NOMO-1 (cell line): ENCODE data around the gene NDUFAF8.

Source experiments
- DNase-seq, 2 experiments: peaks; one replicate each; lab custom pipeline; 2025; ENCODE audit not compliant: unreplicated experiment in 2 of 2; lab: John Stamatoyannopoulos, UW

The NDUFAF8 gene

GRCh38 chr17:81238815-81239713, at the start of gene NDUFAF8, which contains the start of gene TEPSIN:
Gene NDUFAF8 (plus strand): TSS chr17:81239318. CDS start chr17:81239364, 46 bp downstream.
Gene TEPSIN (minus strand): TSS chr17:81239055. CDS start chr17:81239033, 22 bp downstream.
- DNase-seq: peak; percentile 100

GRCh38 chr17:81189670-81190530, 49.2 kb upstream of the NDUFAF8 start:
- DNase-seq: no peak

- DNase-seq: no peak
Measured at GRCh38 chr17:81190591-81190990, 48.5 kb upstream of the NDUFAF8 start.

- no peak for DNase-seq
Measured at GRCh38 chr17:81191116-81191515, 48.0 kb upstream of the NDUFAF8 start.

- no peak for DNase-seq
Measured at GRCh38 chr17:81191646-81192045, 47.5 kb upstream of the NDUFAF8 start.

GRCh38 chr17:81192386-81193050, 46.6 kb upstream of the NDUFAF8 start:
- DNase-seq: no peak

- DNase-seq: no peak
Measured at GRCh38 chr17:81193051-81193410, 46.1 kb upstream of the NDUFAF8 start.

GRCh38 chr17:81193470-81194224, 45.5 kb upstream of the NDUFAF8 start:
- no peak for DNase-seq

- DNase-seq: no peak
Measured at GRCh38 chr17:81194225-81194760, 44.8 kb upstream of the NDUFAF8 start.

GRCh38 chr17:81194941-81195901, 43.9 kb upstream of the NDUFAF8 start:
- no peak for DNase-seq

GRCh38 chr17:81195941-81196495, 43.1 kb upstream of the NDUFAF8 start:
- no peak for DNase-seq

GRCh38 chr17:81196505-81197408, 42.4 kb upstream of the NDUFAF8 start:
- DNase-seq: no peak

- DNase-seq: no peak
Measured at GRCh38 chr17:81197409-81197795, 41.7 kb upstream of the NDUFAF8 start.

GRCh38 chr17:81197831-81198490, 41.2 kb upstream of the NDUFAF8 start:
- DNase-seq: no peak

GRCh38 chr17:81198826-81199481, 40.2 kb upstream of the NDUFAF8 start:
- DNase-seq: no peak

GRCh38 chr17:81199482-81199830, 39.7 kb upstream of the NDUFAF8 start:
- no peak for DNase-seq

GRCh38 chr17:81200201-81200600, 38.9 kb upstream of the NDUFAF8 start:
- no peak for DNase-seq
